Esophagus (tissue), 2 donors: ENCODE data around the gene SMIM23. TPM values are rescaled to one million over a fixed set of nuclear protein-coding genes. Genes with fewer than 3 reads are reported as not detected.

ENCODE experiments used
- H3K27ac ChIP-seq, 2 donors: one replicate each; pipeline ENCODE4 v1.5.1; 2013; ENCODE audit warnings: low read depth in 2 of 2, mild to moderate bottlenecking in 2 of 2, inconsistent platforms in 1 of 2, low read length in 1 of 2, moderate library complexity in 1 of 2
- H3K27me3 ChIP-seq, 2 donors: one replicate each; pipeline ENCODE4 v1.6.1; 2013; ENCODE audit warnings: low read length in 2 of 2, control low read depth in 1 of 2, mild to moderate bottlenecking in 1 of 2; ENCODE audit not compliant: insufficient read depth in 2 of 2, control insufficient read depth in 1 of 2
- H3K36me3 ChIP-seq, 2 donors: one replicate each; pipeline ENCODE4 v1.6.1; 2013; ENCODE audit warnings: low read length in 1 of 2; ENCODE audit not compliant: control insufficient read depth in 2 of 2, insufficient read depth in 2 of 2
- H3K4me1 ChIP-seq, 2 donors: one replicate each; pipeline ENCODE4 v1.6.1; 2013; ENCODE audit warnings: low read length in 1 of 2; ENCODE audit not compliant: control insufficient read depth in 2 of 2, insufficient read depth in 2 of 2
- H3K4me3 ChIP-seq, 2 donors: one replicate each; pipeline ENCODE4 v1.5.1; 2013; ENCODE audit warnings: low read length in 2 of 2, mild to moderate bottlenecking in 2 of 2, low read depth in 1 of 2, moderate library complexity in 1 of 2
- H3K9me3 ChIP-seq, 2 donors: one replicate each; pipeline ENCODE4 v1.6.1; 2013; ENCODE audit warnings: mild to moderate bottlenecking in 2 of 2, low read depth in 1 of 2, low read length in 1 of 2, moderate library complexity in 1 of 2; ENCODE audit not compliant: control insufficient read depth in 2 of 2, insufficient read depth in 1 of 2
- WGBS, 2 donors: extraction: QIAGEN DNeasy Blood & Tissue Kit; methylation state at CpG; one replicate each; pipeline ENCODE4 v1.1.7; 2013; 5-methylcytosine and 5-hydroxymethylcytosine counted together
- polyA plus RNA-seq, 2 donors: library from polyadenylated mRNA; stranded (reverse); fragments of 200-250 nt; gene quantifications; one replicate each; pipeline ENCODE4 v1.2.3, GENCODE V29; 2013
- donor health status: healthy with polysubstance abuse.
- donor health status: Bipolar disorder and iron deficiency.

Gene SMIM23
- polyA plus RNA-seq, 2 donors, result not detected

GRCh38 chr5:171826132-171826531 lies 40.5 kb downstream of the SMIM23 start:
- Histone ChIP-seq H3K4me3 (no peak overlapping the region), H3K27me3 (no peaks in the 10 kb centered on the region), H3K4me1 (no peaks in the 10 kb centered on the region), H3K9me3 (peaks cover 0 to 2% of the 10 kb centered on the region in 2 donors), H3K36me3 (no peaks in the 10 kb centered on the region), H3K27ac (no peak overlapping the region)
- WGBS, 2 donors, result 65 to 68% methylated on average over 5 of the region's 5 CpGs

DNA sequence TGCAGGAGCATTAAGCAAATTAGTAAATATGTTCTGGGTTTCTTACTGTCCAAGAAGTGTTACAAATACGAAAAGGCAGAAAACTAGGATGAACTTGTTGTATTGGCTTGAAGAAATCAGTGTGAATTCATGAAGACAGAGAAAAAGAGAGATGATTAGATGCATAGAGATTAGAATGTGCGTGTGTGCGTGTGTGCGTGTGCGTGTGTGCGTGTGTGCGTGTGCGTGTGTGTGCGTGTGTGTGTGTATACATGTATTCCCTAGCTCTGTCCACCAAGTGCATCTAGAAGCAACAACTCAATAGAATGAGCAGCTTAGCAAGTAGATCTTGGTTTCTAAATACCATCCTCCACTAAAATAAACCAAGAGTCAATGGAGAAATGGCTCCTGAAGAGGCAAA lies 41.5 kb downstream of the SMIM23 start:
- H3K27ac ChIP-seq, result no peak overlapping the region
- no peaks in the 10 kb centered on the region for H3K4me1 ChIP-seq
- 92 to 97% methylated on average over 9 of the region's 9 CpGs for WGBS, 2 donors
- H3K36me3 ChIP-seq, result no peaks in the 10 kb centered on the region
- H3K27me3 ChIP-seq, result no peaks in the 10 kb centered on the region
- H3K9me3 ChIP-seq, result peaks cover 0 to 2% of the 10 kb centered on the region in 2 donors
- H3K4me3 ChIP-seq, result no peak overlapping the region

- no peak overlapping the region for H3K27ac ChIP-seq
- no peaks in the 10 kb centered on the region for H3K4me1 ChIP-seq
- H3K27me3 ChIP-seq, result no peaks in the 10 kb centered on the region
- 79 to 82% methylated on average over 1 of the region's 1 CpG for WGBS, 2 donors
- H3K4me3 ChIP-seq, result no peak overlapping the region
- H3K9me3 ChIP-seq, result peaks cover 0 to 5% of the 10 kb centered on the region in 2 donors
- H3K36me3 ChIP-seq, result no peaks in the 10 kb centered on the region
Measured at GRCh38 chr5:171830686-171831085, 45.1 kb downstream of the SMIM23 start.

DNA sequence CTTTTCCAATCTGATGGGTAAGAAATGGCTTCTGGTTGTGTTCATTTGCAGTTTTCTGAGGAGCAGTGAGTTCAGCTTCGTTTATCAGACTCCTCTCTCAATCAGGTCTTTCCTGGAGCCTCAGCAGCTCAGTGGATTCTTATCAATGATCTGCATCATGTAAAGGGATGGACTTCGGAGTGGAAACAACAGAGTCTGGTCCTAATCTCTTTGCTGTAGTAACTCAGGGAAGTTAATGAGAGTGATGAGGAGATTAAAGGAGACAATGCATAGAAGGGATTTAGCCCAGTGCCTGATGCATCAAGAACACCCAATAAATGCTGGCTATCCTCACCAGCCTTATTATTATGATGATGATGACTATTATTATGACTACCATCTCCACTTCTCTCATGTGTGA lies 47.2 kb downstream of the SMIM23 start:
- H3K27ac ChIP-seq, result no peak overlapping the region
- H3K9me3 ChIP-seq, result peaks cover 0 to 3% of the 10 kb centered on the region in 2 donors
- H3K4me3 ChIP-seq, result no peak overlapping the region
- WGBS, 2 donors, result 83 to 87% methylated on average over 2 of the region's 2 CpGs
- H3K27me3 ChIP-seq, result no peaks in the 10 kb centered on the region
- H3K36me3 ChIP-seq, result no peaks in the 10 kb centered on the region
- H3K4me1 ChIP-seq, result no peaks in the 10 kb centered on the region

DNA sequence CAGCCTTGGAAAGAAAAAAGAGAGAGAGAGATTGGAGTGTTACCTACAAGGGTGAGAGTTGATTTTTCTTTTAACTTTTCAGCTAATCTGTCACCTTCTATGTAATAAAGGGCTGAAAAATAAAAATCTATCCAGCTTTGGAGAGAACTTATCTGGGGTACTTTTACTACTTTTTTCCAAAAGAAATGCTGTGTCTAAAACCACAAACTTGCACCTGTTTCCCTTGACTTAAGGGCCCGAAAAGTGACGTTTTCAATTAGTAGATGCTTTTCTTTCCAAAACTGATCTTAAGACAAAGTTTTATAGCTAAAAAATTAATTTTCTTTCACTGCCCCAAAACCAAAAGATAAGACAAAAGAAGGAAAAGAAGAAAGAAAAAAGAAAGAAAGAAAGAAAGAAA lies 48.8 kb downstream of the SMIM23 start:
- Histone ChIP-seq H3K9me3 (peaks cover 0 to 3% of the 10 kb centered on the region in 2 donors), H3K4me1 (no peaks in the 10 kb centered on the region), H3K27ac (no peak overlapping the region), H3K27me3 (no peaks in the 10 kb centered on the region), H3K4me3 (no peak overlapping the region), H3K36me3 (no peaks in the 10 kb centered on the region)
- WGBS, 2 donors, result 79 to 87% methylated on average over 2 of the region's 2 CpGs

DNA sequence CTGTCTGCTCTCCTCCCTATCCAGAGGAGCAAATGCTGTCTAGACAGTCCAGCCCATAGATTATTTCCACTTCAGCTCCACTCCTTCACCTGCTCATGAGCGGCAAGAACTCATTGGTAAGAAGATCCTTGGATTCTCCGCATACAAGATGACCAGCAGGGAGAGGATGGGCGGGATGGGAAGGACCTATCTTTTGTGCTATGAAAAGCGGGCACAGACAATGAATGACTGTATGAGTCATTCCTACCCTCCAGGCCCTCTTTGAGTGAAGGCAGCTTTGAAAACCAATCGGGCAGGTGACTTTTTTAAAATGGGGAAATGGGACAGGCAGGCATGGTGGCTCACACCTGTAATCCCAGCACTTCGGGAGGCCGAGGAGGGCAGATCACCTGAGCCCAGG lies 49.4 kb downstream of the SMIM23 start:
- Histone ChIP-seq H3K27me3 (no peaks in the 10 kb centered on the region), H3K9me3 (peaks cover 0 to 3% of the 10 kb centered on the region in 2 donors), H3K27ac (no peak overlapping the region), H3K4me3 (no peak overlapping the region), H3K36me3 (no peaks in the 10 kb centered on the region), H3K4me1 (no peaks in the 10 kb centered on the region)
- 66 to 77% methylated on average over 7 of the region's 7 CpGs for WGBS, 2 donors

GRCh38 chr5:171837522-171837921 lies 51.9 kb downstream of the SMIM23 start:
- H3K36me3 ChIP-seq, result no peaks in the 10 kb centered on the region
- no peak overlapping the region for H3K27ac ChIP-seq
- H3K4me1 ChIP-seq, result no peaks in the 10 kb centered on the region
- H3K27me3 ChIP-seq, result no peaks in the 10 kb centered on the region
- peaks cover 0 to 3% of the 10 kb centered on the region in 2 donors for H3K9me3 ChIP-seq
- H3K4me3 ChIP-seq, result no peak overlapping the region

DNA sequence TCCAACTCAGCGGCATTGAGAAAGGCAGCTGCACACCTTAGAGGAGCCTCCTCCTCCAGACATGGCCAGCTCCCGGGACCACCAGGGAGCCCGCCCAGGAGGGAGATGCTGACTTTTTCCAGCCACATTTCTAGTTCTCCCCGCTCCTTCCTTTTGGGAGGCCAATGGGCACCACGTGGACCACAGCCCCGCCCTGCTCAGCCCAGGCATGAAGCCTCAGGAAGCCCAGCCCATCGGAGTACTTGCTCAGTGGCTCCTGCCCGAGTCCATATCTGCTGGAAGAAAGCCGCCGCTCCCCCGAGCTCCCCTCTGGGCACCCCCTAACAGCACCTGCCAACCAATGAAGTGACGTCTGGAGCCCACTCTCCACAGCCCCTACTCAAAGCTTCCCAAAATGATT lies 52.4 kb downstream of the SMIM23 start:
- peaks cover 0 to 3% of the 10 kb centered on the region in 2 donors for H3K9me3 ChIP-seq
- WGBS, 2 donors, result 78% methylated on average over 12 of the region's 12 CpGs
- no peaks in the 10 kb centered on the region for H3K36me3 ChIP-seq
- H3K27me3 ChIP-seq, result no peaks in the 10 kb centered on the region
- no peak overlapping the region for H3K27ac ChIP-seq
- H3K4me1 ChIP-seq, result no peaks in the 10 kb centered on the region
- no peak overlapping the region for H3K4me3 ChIP-seq

DNA sequence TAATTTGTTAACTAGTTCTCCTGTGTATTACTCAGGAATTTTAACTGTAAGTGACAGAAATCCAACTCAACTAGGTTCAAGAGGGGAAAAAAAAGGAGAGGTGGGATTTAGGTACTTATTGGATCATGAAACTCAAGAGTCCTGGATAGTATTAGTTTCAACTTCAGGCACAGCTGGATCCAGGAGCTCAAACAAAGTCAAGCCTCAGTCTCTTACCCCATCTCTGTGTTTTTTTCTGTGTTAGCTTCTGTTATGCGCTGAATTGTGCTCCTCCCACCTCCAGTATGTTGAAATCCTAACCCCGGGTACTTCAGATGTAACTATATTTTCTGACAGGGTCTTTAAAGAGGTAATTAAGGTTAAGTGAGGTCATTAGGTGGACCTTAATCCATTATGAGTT lies 53.5 kb downstream of the SMIM23 start:
- 87 to 90% methylated on average over 2 of the region's 2 CpGs for WGBS, 2 donors
- Histone ChIP-seq H3K27ac (no peak overlapping the region), H3K4me1 (no peaks in the 10 kb centered on the region)

DNA sequence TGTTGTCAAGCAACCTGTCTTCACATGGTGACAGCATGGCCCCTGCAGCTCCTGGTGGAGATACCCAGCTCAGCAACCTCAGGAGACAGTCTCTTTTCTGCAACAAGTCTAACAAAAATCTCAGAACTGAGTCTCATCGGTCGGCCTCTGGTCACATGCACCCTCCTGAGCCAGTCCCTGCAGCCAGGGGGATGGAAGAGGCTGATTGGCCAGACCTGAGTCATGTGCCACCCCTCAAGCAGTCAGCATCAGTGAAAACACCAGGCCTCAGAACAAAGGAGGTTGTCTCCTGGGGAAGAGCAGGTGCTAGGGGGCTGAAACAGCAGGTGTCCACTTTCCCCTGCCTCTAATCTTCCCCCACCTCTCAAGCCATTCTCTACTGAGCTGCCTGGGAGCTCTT lies 54.4 kb downstream of the SMIM23 start:
- Histone ChIP-seq H3K9me3 (no peaks in the 10 kb centered on the region), H3K27me3 (no peaks in the 10 kb centered on the region), H3K27ac (no peak overlapping the region), H3K4me3 (no peak overlapping the region), H3K4me1 (no peaks in the 10 kb centered on the region), H3K36me3 (no peaks in the 10 kb centered on the region)
- 44 to 49% methylated on average over 2 of the region's 2 CpGs for WGBS, 2 donors

More for the DNA sequence above, 53.5 kb downstream of the SMIM23 start:
- H3K4me3 ChIP-seq, result no peak overlapping the region
- H3K27me3 ChIP-seq, result no peaks in the 10 kb centered on the region
- no peaks in the 10 kb centered on the region for H3K36me3 ChIP-seq
- no peaks in the 10 kb centered on the region for H3K9me3 ChIP-seq
